GM18505 (cell line): ENCODE results near the gene LRMDA.

ENCODE experiments used
- ATAC-seq: cut with Tn5 transposase; IDR thresholded peaks from one replicate; pipeline ENCODE4 v1.9.1; 2021; ENCODE audit not compliant: unreplicated experiment
- POLR2A ChIP-seq: IDR thresholded peaks from 4 replicates; pipeline ENCODE4 v1.6.1; 2011; ENCODE audit warnings: borderline replicate concordance; ENCODE audit not compliant: insufficient read depth, insufficient read length; ENCODE audit errors: extremely low read depth

Gene LRMDA

DNA sequence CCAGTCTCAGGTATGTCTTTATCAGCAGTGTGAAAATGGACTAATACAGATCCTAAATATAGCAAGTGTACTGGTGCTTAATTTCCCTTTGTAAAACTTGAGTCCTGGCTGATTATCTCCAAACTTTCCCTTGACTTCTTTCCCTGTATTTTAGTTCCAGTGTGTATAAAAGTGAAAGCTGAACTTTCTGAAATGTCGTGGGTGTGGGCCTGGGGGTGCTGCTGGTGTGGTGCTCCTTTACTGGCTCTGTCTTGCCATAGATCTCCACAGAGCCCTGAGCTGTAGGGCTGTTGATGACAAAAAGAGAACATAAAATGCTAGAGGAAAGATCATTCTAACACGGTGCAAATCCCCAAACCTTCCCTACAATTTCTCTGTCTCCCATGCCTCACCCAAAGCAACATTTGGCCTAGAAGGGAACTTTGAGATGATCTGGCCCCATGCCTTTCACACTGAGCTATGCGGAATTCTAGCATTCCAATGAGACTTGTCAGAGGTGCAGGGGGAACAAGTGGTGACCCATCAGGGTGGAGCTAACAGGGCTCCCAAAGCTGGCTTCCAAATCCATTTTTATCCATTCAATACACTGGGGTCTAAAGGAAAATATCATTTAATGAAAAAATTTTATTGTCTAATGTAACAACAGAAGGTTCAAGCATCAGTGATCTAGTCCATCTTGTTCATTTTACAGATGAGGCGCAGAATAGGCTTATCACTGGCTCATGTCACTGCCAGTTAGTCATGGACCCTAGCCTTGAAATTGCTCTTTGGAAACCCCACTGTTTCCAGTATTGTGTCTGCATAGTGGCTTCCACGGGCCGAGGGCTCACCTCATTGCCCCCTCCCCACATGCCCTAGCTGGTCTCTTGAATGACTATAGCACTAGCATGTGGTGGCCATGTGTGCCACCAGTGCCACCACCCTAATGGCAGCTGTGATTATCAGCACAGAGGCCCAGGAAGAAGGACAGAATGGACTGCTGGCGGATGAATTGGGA lies 1000.9 kb downstream of the LRMDA start:
- ATAC-seq = no peak

GRCh38 chr10:76433161-76434005 lies 1002.0 kb downstream of the LRMDA start:
- TF ChIP-seq POLR2A = no peak
- ATAC-seq = no peak

More for the DNA sequence above, 1000.9 kb downstream of the LRMDA start:
- no peak for TF ChIP-seq POLR2A

DNA sequence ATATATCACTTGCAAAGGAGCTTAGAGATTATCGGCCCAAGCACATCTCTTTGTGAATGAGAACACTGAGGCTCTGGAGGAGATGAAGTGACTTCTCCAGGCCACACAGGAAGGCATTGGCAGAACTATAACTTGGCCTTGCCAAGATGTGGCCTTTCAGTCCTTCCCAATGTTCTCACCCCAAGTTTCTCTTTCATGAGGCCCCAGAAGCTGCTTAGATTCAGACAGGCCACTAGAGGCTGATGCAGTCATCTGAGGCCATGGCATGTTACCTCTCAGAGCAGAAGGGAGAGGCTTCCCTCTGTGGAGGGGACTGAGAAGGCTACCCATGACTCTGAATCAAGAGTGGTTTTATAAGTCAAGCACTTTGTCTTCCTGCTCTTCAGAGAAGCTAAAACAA lies 1003.7 kb downstream of the LRMDA start:
- no peak for ATAC-seq
- TF ChIP-seq POLR2A = no peak

- TF ChIP-seq POLR2A = no peak
- no peak for ATAC-seq
Measured at GRCh38 chr10:76436401-76436811, 1005.0 kb downstream of the LRMDA start.

GRCh38 chr10:76436981-76437380 lies 1005.6 kb downstream of the LRMDA start:
- TF ChIP-seq POLR2A = no peak
- no peak for ATAC-seq

DNA sequence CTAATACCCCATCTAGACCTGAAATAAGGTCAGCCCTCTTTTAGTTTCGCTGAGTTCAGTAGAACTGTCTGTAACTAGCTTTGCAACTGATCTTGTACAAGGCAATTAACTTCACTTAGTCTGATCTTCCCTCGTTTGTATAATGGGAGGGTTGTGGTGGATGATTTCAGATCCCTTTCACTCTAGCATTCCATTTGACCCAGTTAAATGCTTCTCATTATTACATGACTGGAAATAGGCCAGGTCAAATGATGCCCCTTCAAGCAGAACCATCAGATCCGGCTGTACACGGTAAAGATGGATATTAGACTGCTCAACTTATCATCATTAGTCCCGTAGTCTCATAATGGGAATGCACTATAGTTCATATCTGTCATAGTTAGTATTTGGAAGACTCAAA lies 1009.0 kb downstream of the LRMDA start:
- no peak for ATAC-seq
- no peak for TF ChIP-seq POLR2A

GRCh38 chr10:76442113-76442512 lies 1010.7 kb downstream of the LRMDA start:
- TF ChIP-seq POLR2A = no peak
- ATAC-seq = no peak

GRCh38 chr10:76444034-76444800 lies 1012.8 kb downstream of the LRMDA start:
- no peak for TF ChIP-seq POLR2A
- ATAC-seq = no peak

GRCh38 chr10:76447578-76447977 lies 1016.2 kb downstream of the LRMDA start:
- no peak for TF ChIP-seq POLR2A
- ATAC-seq = no peak

- no peak for TF ChIP-seq POLR2A
- no peak for ATAC-seq
Measured at GRCh38 chr10:76451911-76452310, 1020.5 kb downstream of the LRMDA start.

DNA sequence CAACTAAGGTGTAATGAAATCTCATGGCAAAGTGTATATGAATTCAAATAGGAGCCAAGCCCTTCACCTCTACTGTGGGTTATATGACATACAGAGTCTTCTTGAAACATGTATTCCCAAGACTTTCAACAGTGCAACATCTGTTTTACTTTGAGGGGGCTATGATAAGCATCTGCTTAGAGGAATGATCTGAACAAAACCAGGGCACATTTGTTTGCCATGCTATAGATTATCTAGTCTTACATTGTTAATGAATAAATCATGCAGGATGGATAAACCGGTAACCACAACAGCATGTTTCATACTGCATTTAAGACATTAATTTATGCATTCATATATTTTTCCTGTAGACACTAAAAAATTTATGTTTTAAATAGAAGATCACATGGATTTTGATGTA lies 1021.9 kb downstream of the LRMDA start:
- no peak for TF ChIP-seq POLR2A
- ATAC-seq = no peak

GRCh38 chr10:76453997-76454396 lies 1022.6 kb downstream of the LRMDA start:
- ATAC-seq = no peak
- TF ChIP-seq POLR2A = no peak
